MM.1S (cell line): ENCODE results near the gene LYSMD3.

Source experiments
- DNase-seq: peaks from one replicate; pipeline ENCODE4 v3.0.0-alpha.2; 2015
- H2AFZ ChIP-seq: fragments of 300-600 bp; sonication (generic); 2 replicates; pipeline ENCODE4 v1.6.0; 2016; ENCODE audit warnings: antibody characterized with exemption, low read length
- H3F3A ChIP-seq: fragments of 300-600 bp; sonication (generic); 2 replicates; pipeline ENCODE4 v1.6.1; 2016; ENCODE audit warnings: mild to moderate bottlenecking, antibody characterized with exemption, low read length, moderate library complexity, mixed read lengths; ENCODE audit not compliant: insufficient read depth
- H3K27ac ChIP-seq: fragments of 300-600 bp; sonication (generic); 2 replicates; pipeline ENCODE4 v1.5.1; 2016; ENCODE audit warnings: mild to moderate bottlenecking, low read length
- H3K27me3 ChIP-seq: fragments of 300-600 bp; sonication (generic); replicated peaks from 2 replicates; pipeline ENCODE4 v1.6.0; 2016; ENCODE audit warnings: low read length; ENCODE audit not compliant: insufficient read depth
- H3K36me3 ChIP-seq: fragments of 300-600 bp; sonication (generic); replicated peaks from 2 replicates; pipeline ENCODE4 v1.6.1; 2016; ENCODE audit warnings: mild to moderate bottlenecking, low read length, mixed read lengths; ENCODE audit not compliant: insufficient read depth
- H3K4me1 ChIP-seq: fragments of 300-600 bp; sonication (generic); 2 replicates; pipeline ENCODE4 v1.6.1; 2016; ENCODE audit warnings: low read length, mixed read lengths
- H3K4me2 ChIP-seq: fragments of 300-600 bp; sonication (generic); 2 replicates; pipeline ENCODE4 v1.6.0; 2016; ENCODE audit warnings: low read depth, low read length
- H3K4me3 ChIP-seq: fragments of 300-600 bp; sonication (generic); 2 replicates; pipeline ENCODE4 v1.5.1; 2016; ENCODE audit warnings: low read length, mixed read lengths
- H3K79me2 ChIP-seq: fragments of 300-600 bp; sonication (generic); 2 replicates; pipeline ENCODE4 v1.6.1; 2016; ENCODE audit warnings: mixed run types, low read length, mixed read lengths
- H3K9ac ChIP-seq: fragments of 300-600 bp; sonication (generic); 2 replicates; pipeline ENCODE4 v1.6.1; 2016; ENCODE audit warnings: low read length, mixed read lengths
- H3K9me2 ChIP-seq: fragments of 300-600 bp; sonication (generic); replicated peaks from 2 replicates; pipeline ENCODE4 v1.6.1; 2016; ENCODE audit warnings: mild to moderate bottlenecking, low read length, mixed read lengths; ENCODE audit not compliant: insufficient read depth
- H3K9me3 ChIP-seq: fragments of 300-600 bp; sonication (generic); replicated peaks from 2 replicates; pipeline ENCODE4 v1.6.1; 2016; ENCODE audit warnings: mild to moderate bottlenecking, low read length, mixed read lengths; ENCODE audit not compliant: insufficient read depth
- H4K20me1 ChIP-seq: fragments of 300-600 bp; sonication (generic); 2 replicates; pipeline ENCODE4 v1.6.1; 2016; ENCODE audit warnings: mild to moderate bottlenecking, low read length, moderate library complexity, mixed read lengths; ENCODE audit not compliant: insufficient read depth
- EZH2 ChIP-seq: fragments of 300-600 bp; sonication (generic); optimal IDR thresholded peaks from 2 replicates; pipeline ENCODE3; 2017; ENCODE audit warnings: low read depth, mild to moderate bottlenecking, antibody characterized with exemption, low read length, mixed read lengths
- EZH2phosphoT487 ChIP-seq: fragments of 300-600 bp; sonication (generic); IDR thresholded peaks from 2 replicates; pipeline ENCODE4 v1.6.1; 2018; ENCODE audit warnings: antibody characterized with exemption, low read length
- TF ChIP-seq, protein P1 (sequence below): fragments of 300-600 bp; sonication (generic); IDR thresholded peaks from 2 replicates; pipeline ENCODE4 v1.5.1; 2016; ENCODE audit warnings: antibody characterized with exemption, low read length, mixed read lengths

Gene LYSMD3

DNA sequence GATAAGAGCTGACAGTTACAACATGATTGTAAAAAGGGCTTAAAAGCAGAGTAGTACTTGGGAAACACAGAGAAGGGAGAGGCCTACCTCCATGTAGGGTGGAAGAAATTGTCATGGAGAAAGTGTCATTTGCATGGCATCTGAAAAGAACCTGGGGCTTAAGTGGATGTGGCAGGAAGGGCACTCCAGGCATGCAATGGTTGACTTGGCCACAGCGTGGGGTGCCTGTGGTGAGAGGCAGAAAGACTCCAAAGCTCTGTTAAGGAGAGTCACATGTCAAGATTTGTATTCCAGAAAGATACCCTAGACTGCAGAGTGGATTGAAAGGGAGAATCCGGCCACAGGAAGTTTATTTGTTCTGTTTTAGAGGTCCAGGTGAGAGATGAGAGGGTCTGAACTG is 52.3 kb downstream of the LYSMD3 start:
- no peak for DNase-seq
- Histone ChIP-seq H3K27ac (no peak overlapping the region), H2AFZ (no peak overlapping the region), H3K4me2 (no peak overlapping the region), H3K9me3 (no peaks in the 10 kb centered on the region), H3K4me1 (peaks cover 9% of the 10 kb centered on the region; the same call in 1 of the 2 replicates), H3K4me3 (no peak overlapping the region), H3K27me3 (no peaks in the 10 kb centered on the region), H4K20me1 (no peaks in the 10 kb centered on the region), H3F3A (no peaks in the 10 kb centered on the region), H3K9ac (no peak overlapping the region), H3K79me2 (peaks cover 16% of the 10 kb centered on the region), H3K36me3 (no peaks in the 10 kb centered on the region), H3K9me2 (no peaks in the 10 kb centered on the region)
- TF ChIP-seq EZH2: no peak
- TF ChIP-seq EZH2phosphoT487: no peak
- TF ChIP-seq, protein P1, sequence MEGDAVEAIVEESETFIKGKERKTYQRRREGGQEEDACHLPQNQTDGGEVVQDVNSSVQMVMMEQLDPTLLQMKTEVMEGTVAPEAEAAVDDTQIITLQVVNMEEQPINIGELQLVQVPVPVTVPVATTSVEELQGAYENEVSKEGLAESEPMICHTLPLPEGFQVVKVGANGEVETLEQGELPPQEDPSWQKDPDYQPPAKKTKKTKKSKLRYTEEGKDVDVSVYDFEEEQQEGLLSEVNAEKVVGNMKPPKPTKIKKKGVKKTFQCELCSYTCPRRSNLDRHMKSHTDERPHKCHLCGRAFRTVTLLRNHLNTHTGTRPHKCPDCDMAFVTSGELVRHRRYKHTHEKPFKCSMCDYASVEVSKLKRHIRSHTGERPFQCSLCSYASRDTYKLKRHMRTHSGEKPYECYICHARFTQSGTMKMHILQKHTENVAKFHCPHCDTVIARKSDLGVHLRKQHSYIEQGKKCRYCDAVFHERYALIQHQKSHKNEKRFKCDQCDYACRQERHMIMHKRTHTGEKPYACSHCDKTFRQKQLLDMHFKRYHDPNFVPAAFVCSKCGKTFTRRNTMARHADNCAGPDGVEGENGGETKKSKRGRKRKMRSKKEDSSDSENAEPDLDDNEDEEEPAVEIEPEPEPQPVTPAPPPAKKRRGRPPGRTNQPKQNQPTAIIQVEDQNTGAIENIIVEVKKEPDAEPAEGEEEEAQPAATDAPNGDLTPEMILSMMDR: no peak

- H3K27me3 ChIP-seq: no peaks in the 10 kb centered on the region
- H3K4me1 ChIP-seq: peaks cover 9% of the 10 kb centered on the region; the same call in 1 of the 2 replicates
- no peak overlapping the region for H3K27ac ChIP-seq
- H3K9me2 ChIP-seq: no peaks in the 10 kb centered on the region
- no peaks in the 10 kb centered on the region for H3K9me3 ChIP-seq
- H2AFZ ChIP-seq: no peak overlapping the region
- no peaks in the 10 kb centered on the region for H4K20me1 ChIP-seq
- no peaks in the 10 kb centered on the region for H3F3A ChIP-seq
- H3K36me3 ChIP-seq: no peaks in the 10 kb centered on the region
- no peak for DNase-seq
- H3K79me2 ChIP-seq: peaks cover 16% of the 10 kb centered on the region
- H3K4me2 ChIP-seq: no peak overlapping the region
- H3K9ac ChIP-seq: no peak overlapping the region
- no peak for TF ChIP-seq EZH2phosphoT487
- TF ChIP-seq EZH2: no peak
- TF ChIP-seq, protein P1: no peak
- no peak overlapping the region for H3K4me3 ChIP-seq
Observed at GRCh38 chr5:90476391-90476790, 53.0 kb downstream of the LYSMD3 start.

GRCh38 chr5:90475436-90475980 is 53.9 kb downstream of the LYSMD3 start:
- H3F3A ChIP-seq: no peaks in the 10 kb centered on the region
- no peaks in the 10 kb centered on the region for H4K20me1 ChIP-seq
- no peaks in the 10 kb centered on the region for H3K9me3 ChIP-seq
- no peak overlapping the region for H3K27ac ChIP-seq
- no peak overlapping the region for H3K9ac ChIP-seq
- no peaks in the 10 kb centered on the region for H3K36me3 ChIP-seq
- peaks cover 9% of the 10 kb centered on the region; the same call in 1 of the 2 replicates for H3K4me1 ChIP-seq
- no peak overlapping the region for H2AFZ ChIP-seq
- TF ChIP-seq, protein P1: no peak
- no peak for TF ChIP-seq EZH2phosphoT487
- TF ChIP-seq EZH2: no peak
- H3K4me2 ChIP-seq: peak overlapping the region; percentile 90; the same call in 1 of the 2 replicates
- H3K79me2 ChIP-seq: peaks cover 16% of the 10 kb centered on the region
- no peak for DNase-seq
- H3K4me3 ChIP-seq: no peak overlapping the region; the same call in 1 of the 2 replicates
- no peaks in the 10 kb centered on the region for H3K27me3 ChIP-seq
- no peaks in the 10 kb centered on the region for H3K9me2 ChIP-seq
